ENCODE results near the gene RBM33.
A peak's percentile ranks its signal among the peaks of the same experiment; 100 is the strongest.

The RBM33 gene

GRCh38 chr7:155802291-155802690 is 157.8 kb downstream of the RBM33 start:
- H3K36me3 ChIP-seq (ENCODE audit: control insufficient read depth, insufficient read depth, low read length), result no peaks in the 10 kb centered on the region
- H3K27me3 ChIP-seq (ENCODE audit: control insufficient read depth, insufficient read depth, low read length), result peaks cover 7% of the 10 kb centered on the region
- H3K4me1 ChIP-seq (ENCODE audit: control insufficient read depth, insufficient read depth, low read length), result peaks cover 4% of the 10 kb centered on the region
- H3K9ac ChIP-seq (ENCODE audit: low read length), result no peak overlapping the region
- no peak overlapping the region for H3K27ac ChIP-seq (ENCODE audit: low read depth, low read length)
- no peak overlapping the region for H3K4me3 ChIP-seq (ENCODE audit: low read length)

DNA sequence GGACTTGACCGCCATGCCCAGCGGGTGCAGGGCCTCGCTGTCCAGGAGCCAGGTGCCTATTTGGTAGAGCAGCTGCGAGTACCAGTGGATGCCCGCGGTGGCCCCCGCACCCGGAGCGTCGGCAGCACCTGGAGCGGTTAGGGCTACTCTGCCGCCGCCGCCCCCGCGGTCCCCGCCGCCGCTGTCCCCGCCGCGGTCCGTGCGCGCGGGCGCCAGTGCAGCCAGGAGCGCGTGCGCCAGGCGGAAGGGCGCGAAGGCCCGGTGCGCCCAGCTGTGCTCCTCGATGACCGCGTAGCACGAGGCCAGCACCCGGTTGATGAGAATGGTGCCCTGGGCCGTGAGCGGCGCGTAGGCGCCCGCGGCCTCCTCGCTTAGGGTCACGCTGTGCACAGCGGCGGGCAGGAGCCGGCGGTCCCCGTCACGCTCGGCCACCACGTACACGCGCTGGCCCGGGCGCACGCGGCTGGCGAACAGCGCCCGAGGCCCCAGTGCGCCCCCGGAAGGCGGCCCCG is 158.5 kb downstream of the RBM33 start:
- H3K9ac ChIP-seq (ENCODE audit: low read length), result no peak overlapping the region
- H3K27me3 ChIP-seq (ENCODE audit: control insufficient read depth, insufficient read depth, low read length), result peaks cover 12% of the 10 kb centered on the region
- no peak overlapping the region for H3K4me3 ChIP-seq (ENCODE audit: low read length)
- no peak overlapping the region for H3K27ac ChIP-seq (ENCODE audit: low read depth, low read length)
- no peaks in the 10 kb centered on the region for H3K36me3 ChIP-seq (ENCODE audit: control insufficient read depth, insufficient read depth, low read length)
- peaks cover 4% of the 10 kb centered on the region for H3K4me1 ChIP-seq (ENCODE audit: control insufficient read depth, insufficient read depth, low read length)

DNA sequence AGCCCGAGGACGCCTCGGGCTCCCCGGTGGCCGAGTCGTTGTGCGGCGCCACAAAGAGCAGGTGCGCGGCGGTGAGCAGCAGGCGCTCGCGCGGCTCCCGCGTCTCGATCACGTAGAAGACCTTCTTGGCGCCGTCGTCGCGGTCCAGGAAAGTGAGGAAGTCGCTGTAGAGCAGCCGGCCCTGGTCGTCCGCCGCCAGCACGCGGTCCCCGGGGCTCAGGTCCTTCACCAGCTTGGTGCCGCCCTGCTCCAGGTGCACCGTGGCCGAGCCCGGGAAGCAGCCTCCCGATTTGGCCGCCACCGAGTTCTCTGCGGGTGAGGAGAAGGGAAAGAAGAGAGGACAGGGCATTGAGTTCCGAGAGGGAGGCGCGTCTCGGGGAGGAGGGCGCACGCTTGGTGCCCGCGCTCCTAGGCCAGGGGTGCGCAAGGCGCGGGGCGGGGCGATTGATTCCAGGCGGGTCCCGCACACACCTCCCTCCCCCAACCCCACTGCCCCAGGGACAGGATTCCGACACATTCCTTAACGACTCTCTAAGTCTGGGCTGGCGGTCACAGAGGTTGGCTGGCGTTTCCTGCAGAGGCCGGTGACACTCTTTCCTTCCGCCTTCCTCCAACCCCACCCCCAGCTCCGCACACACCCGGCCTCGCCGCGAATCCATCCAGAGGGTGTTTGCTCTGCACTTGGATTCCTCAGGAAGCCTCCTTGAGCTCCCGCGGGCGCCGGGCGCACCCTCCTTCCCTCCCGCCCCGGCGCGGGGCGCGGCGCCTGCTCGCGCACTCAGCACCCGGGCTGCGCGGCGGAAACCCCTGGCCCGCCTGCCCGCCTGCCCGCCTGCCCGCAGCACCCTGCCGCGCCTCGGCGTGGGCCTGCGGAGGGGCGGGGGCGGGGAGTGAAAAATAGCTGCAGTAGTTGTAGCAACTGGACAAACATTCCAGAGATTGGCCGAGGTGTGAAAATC is 159.2 kb downstream of the RBM33 start:
- Histone ChIP-seq H3K4me1 (ENCODE audit: control insufficient read depth, insufficient read depth, low read length) (peaks cover 4% of the 10 kb centered on the region), H3K27ac (ENCODE audit: low read depth, low read length) (no peak overlapping the region), H3K9ac (ENCODE audit: low read length) (no peak overlapping the region), H3K4me3 (ENCODE audit: low read length) (peak overlapping the region; percentile 43), H3K27me3 (ENCODE audit: control insufficient read depth, insufficient read depth, low read length) (peaks cover 13% of the 10 kb centered on the region), H3K36me3 (ENCODE audit: control insufficient read depth, insufficient read depth, low read length) (no peaks in the 10 kb centered on the region)

GRCh38 chr7:155804431-155804831 is 160.0 kb downstream of the RBM33 start:
- no peaks in the 10 kb centered on the region for H3K36me3 ChIP-seq (ENCODE audit: control insufficient read depth, insufficient read depth, low read length)
- peaks cover 4% of the 10 kb centered on the region for H3K4me1 ChIP-seq (ENCODE audit: control insufficient read depth, insufficient read depth, low read length)
- H3K27me3 ChIP-seq (ENCODE audit: control insufficient read depth, insufficient read depth, low read length), result peaks cover 15% of the 10 kb centered on the region
- H3K4me3 ChIP-seq (ENCODE audit: low read length), result no peak overlapping the region
- no peak overlapping the region for H3K27ac ChIP-seq (ENCODE audit: low read depth, low read length)
- no peak overlapping the region for H3K9ac ChIP-seq (ENCODE audit: low read length)

- Histone ChIP-seq H3K4me3 (ENCODE audit: low read length) (peak overlapping the region; percentile 38), H3K4me1 (ENCODE audit: control insufficient read depth, insufficient read depth, low read length) (peaks cover 4% of the 10 kb centered on the region), H3K27ac (ENCODE audit: low read depth, low read length) (no peak overlapping the region), H3K9ac (ENCODE audit: low read length) (no peak overlapping the region), H3K36me3 (ENCODE audit: control insufficient read depth, insufficient read depth, low read length) (no peaks in the 10 kb centered on the region), H3K27me3 (ENCODE audit: control insufficient read depth, insufficient read depth, low read length) (peaks cover 20% of the 10 kb centered on the region)
These were observed 160.7 kb downstream of the RBM33 start for GRCh38 chr7:155804897-155805825.

DNA sequence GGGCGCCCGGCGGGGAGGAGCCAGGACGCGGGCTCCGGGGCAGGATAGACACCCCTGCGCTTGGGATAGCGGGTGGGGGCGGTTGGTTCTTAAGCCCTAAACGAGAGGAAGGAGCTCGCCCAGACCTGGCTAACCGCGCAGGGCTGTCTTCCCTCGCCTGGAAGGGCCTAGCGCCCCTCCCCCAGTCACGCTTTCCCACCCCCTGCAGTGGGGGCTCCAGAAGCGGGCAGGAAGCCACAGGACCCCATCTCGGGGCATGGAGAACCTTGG is 161.3 kb downstream of the RBM33 start:
- Histone ChIP-seq H3K27ac (ENCODE audit: low read depth, low read length) (no peak overlapping the region), H3K4me3 (ENCODE audit: low read length) (peak overlapping the region; percentile 38), H3K27me3 (ENCODE audit: control insufficient read depth, insufficient read depth, low read length) (peaks cover 26% of the 10 kb centered on the region), H3K4me1 (ENCODE audit: control insufficient read depth, insufficient read depth, low read length) (peaks cover 4% of the 10 kb centered on the region), H3K36me3 (ENCODE audit: control insufficient read depth, insufficient read depth, low read length) (no peaks in the 10 kb centered on the region), H3K9ac (ENCODE audit: low read length) (no peak overlapping the region)

DNA sequence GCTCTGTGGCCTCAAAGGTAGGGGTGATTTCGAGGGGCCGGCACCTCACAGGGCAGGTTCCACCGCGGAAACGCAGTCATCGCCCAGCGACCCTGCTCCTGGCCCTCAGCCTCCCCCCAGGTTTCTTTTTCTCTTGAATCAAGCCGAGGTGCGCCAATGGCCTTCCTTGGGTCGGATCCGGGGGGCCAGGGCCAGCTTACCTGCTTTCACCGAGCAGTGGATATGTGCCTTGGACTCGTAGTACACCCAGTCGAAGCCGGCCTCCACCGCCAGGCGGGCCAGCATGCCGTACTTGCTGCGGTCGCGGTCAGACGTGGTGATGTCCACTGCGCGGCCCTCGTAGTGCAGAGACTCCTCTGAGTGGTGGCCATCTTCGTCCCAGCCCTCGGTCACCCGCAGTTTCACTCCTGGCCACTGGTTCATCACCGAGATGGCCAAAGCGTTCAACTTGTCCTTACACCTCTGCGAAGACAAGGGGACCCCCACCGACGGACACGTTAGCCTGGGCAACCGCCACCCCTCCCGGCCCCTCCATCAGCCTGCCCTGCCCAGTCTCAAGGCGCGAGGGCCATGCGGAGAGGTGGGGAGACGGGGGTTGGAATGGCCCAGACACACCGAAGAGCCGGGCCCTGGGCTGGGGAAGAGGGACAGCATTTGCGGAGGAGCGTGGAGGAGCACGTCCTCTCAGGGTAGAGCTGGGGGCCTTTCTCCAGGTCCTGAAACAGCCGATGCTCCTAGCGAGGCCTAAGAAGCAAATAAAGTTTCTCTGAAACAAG is 161.8 kb downstream of the RBM33 start:
- Histone ChIP-seq H3K4me3 (ENCODE audit: low read length) (no peak overlapping the region), H3K27ac (ENCODE audit: low read depth, low read length) (no peak overlapping the region), H3K36me3 (ENCODE audit: control insufficient read depth, insufficient read depth, low read length) (no peaks in the 10 kb centered on the region), H3K4me1 (ENCODE audit: control insufficient read depth, insufficient read depth, low read length) (peaks cover 4% of the 10 kb centered on the region), H3K9ac (ENCODE audit: low read length) (no peak overlapping the region), H3K27me3 (ENCODE audit: control insufficient read depth, insufficient read depth, low read length) (peaks cover 31% of the 10 kb centered on the region)

GRCh38 chr7:155807065-155807671 is 162.7 kb downstream of the RBM33 start:
- Histone ChIP-seq H3K4me3 (ENCODE audit: low read length) (no peak overlapping the region), H3K9ac (ENCODE audit: low read length) (no peak overlapping the region), H3K27ac (ENCODE audit: low read depth, low read length) (no peak overlapping the region), H3K36me3 (ENCODE audit: control insufficient read depth, insufficient read depth, low read length) (no peaks in the 10 kb centered on the region), H3K4me1 (ENCODE audit: control insufficient read depth, insufficient read depth, low read length) (peaks cover 4% of the 10 kb centered on the region), H3K27me3 (ENCODE audit: control insufficient read depth, insufficient read depth, low read length) (peaks cover 38% of the 10 kb centered on the region)

DNA sequence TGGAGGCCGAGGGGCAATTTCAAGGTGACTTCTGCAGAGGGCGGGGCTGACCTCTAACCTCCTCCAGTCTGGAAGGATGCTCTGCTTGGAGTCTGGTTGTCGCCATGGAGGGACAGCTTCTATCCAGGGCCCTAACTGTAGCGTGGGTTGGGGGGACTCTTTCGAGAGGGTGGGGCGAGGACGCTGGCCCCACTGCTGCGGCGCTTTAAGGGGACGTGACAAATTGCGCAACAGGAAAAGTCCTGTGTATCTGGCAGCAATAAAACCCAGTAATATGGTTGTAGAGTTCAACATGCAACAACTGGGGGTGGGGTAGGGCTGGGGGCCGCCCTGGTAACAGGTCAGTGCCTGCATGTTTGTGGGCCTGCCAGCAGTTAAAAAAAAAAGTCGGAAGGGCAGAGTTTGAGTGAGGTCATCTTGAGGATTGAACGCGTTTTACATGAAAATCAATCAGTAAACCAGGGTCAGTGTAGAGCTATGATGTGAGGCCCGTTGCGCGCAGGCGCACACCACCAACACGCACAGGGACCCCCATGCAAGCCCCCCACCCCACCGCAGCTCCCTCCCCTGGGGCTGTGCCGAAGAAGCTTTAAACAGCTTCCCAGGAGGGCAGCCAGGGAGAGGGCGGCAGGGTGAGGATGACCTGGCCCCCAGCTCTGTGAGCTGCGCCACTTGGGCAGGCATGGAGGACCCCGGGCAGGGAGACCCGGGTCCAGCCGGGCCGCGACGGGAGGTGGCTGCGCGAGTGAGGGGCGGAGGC is 163.5 kb downstream of the RBM33 start:
- H3K9ac ChIP-seq (ENCODE audit: low read length), result no peak overlapping the region
- H3K4me1 ChIP-seq (ENCODE audit: control insufficient read depth, insufficient read depth, low read length), result peaks cover 4% of the 10 kb centered on the region

DNA sequence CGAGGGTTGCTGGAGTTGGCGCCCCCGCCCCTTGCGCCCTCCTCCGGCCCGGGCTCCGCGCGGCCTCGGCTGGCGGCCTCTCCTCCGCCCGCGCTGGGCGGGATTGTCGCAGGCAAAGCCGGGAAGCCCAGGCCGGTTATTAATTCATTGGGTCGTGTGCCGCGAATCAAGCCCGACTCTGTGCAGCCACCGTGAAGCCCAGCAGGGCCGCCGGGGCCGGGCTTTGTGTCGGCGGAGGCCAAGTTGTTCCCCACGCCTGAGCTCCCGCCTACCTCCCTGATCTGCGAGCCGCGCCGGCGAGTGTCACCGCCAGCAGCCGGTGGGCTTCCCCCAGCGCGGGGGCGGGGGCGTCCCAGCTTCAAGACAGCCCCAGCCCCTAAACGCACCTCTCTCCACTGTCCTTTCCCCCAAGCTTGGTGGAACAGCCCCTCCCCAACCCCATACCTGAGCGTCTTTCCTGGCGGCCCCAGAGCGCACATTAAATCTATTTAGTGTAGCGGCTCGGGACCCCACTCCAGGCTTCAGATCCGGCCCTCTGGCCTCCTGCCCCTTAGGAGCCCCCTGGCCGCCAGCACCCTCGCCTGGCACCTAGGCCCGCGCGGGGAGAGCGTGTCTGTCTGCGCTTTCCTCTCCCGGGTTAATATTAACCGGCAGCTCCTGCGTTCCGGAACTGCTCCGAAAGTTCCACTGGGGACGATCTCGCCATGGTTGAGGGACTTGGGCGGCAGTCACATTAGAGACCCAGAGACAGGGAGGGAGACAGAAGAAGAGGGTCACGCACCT is 164.3 kb downstream of the RBM33 start:
- Histone ChIP-seq H3K4me1 (ENCODE audit: control insufficient read depth, insufficient read depth, low read length) (peaks cover 4% of the 10 kb centered on the region), H3K4me3 (ENCODE audit: low read length) (peak overlapping the region; percentile 59), H3K36me3 (ENCODE audit: control insufficient read depth, insufficient read depth, low read length) (no peaks in the 10 kb centered on the region), H3K9ac (ENCODE audit: low read length) (no peak overlapping the region), H3K27me3 (ENCODE audit: control insufficient read depth, insufficient read depth, low read length) (peaks cover 42% of the 10 kb centered on the region), H3K27ac (ENCODE audit: low read depth, low read length) (no peak overlapping the region)

More for the DNA sequence above, 163.5 kb downstream of the RBM33 start:
- peaks cover 42% of the 10 kb centered on the region for H3K27me3 ChIP-seq (ENCODE audit: control insufficient read depth, insufficient read depth, low read length)
- H3K4me3 ChIP-seq (ENCODE audit: low read length), result peak overlapping the region; percentile 59
- H3K27ac ChIP-seq (ENCODE audit: low read depth, low read length), result no peak overlapping the region
- no peaks in the 10 kb centered on the region for H3K36me3 ChIP-seq (ENCODE audit: control insufficient read depth, insufficient read depth, low read length)
